GM12878 (cell line): Measurements from ENCODE around the gene ATF6. TPM values are rescaled to one million over a fixed set of nuclear protein-coding genes. Genes with fewer than 3 reads are reported as not detected.

Source experiments
- ATAC-seq: fragments of 200-7000 bp; cut with Tn5 transposase; 3 replicates; pipeline ENCODE4 v1.9.1; 2020; ENCODE audit warnings: mild to moderate bottlenecking, moderate library complexity
- BruUV-seq: library from RNA; stranded (reverse); fragments of 400-500 nt; replicated peaks from 2 replicates; lab custom pipeline; 2021; lab: Mats Ljungman, UMichigan
- CTCF ChIA-PET: fragments of 300-600 bp; sonication (Branson Sonifier 250); formaldehyde crosslinking; extraction: SDS; loops from one replicate; lab custom pipeline; 2021; ENCODE audit warnings: inconsistent platforms; lab: Yijun Ruan, JAX
- POLR2A ChIA-PET: fragments of 350-600 bp; formaldehyde crosslinking; extraction: SDS; loops from one replicate; lab custom pipeline; 2021; ENCODE audit warnings: inconsistent platforms; lab: Charles Lee
- RAD21 ChIA-PET: fragments of 300-600 bp; sonication (Branson Sonifier 250); formaldehyde crosslinking; loops from one replicate; lab custom pipeline; 2023; ENCODE audit warnings: antibody characterized with exemption; ENCODE audit not compliant: unreplicated experiment; lab: Charles Lee
- SMC1A ChIA-PET: fragments of 300-600 bp; sonication (Branson Sonifier 250); formaldehyde crosslinking; loops from one replicate; lab custom pipeline; 2023; ENCODE audit not compliant: unreplicated experiment, uncharacterized antibody; lab: Charles Lee
- DNase-seq: peaks from one replicate; pipeline ENCODE4 v3.0.0-alpha.2; 2011; ENCODE audit warnings: low read depth, low spot score
- FAIRE-seq: peaks from 3 replicates; lab custom pipeline; 2011; peaks lifted over from hg19 to GRCh38; lab: Jason Lieb, UNC
- H2AFZ ChIP-seq: 2 replicates; pipeline ENCODE4 v1.6.0; 2011; ENCODE audit warnings: low read depth, low read length, control low read depth; ENCODE audit not compliant: control insufficient read depth
- H3K27ac ChIP-seq: 2 replicates; pipeline ENCODE4 v1.5.1; 2011; ENCODE audit warnings: control low read depth; ENCODE audit not compliant: control insufficient read depth, insufficient read depth
- H3K27me3 ChIP-seq, 2 experiments: replicated peaks in 1 of 2; 2 replicates each; pipeline versions ENCODE4 v1.6.0 to v1.6.1; 2011; ENCODE audit warnings: low read length in 1 of 2; ENCODE audit not compliant: control insufficient read depth in 2 of 2, insufficient read depth in 2 of 2
- H3K36me3 ChIP-seq, 2 experiments: 2 replicates each; pipeline ENCODE4 v1.5.1; 2011; ENCODE audit warnings: low read length in 1 of 2; ENCODE audit not compliant: control insufficient read depth in 2 of 2, insufficient read depth in 2 of 2
- H3K4me1 ChIP-seq: 2 replicates; pipeline ENCODE4 v1.6.1; 2011; ENCODE audit warnings: mild to moderate bottlenecking, low read length, moderate library complexity, mixed read lengths; ENCODE audit not compliant: control insufficient read depth, insufficient read depth
- H3K4me2 ChIP-seq: 2 replicates; pipeline ENCODE4 v1.6.0; 2011; ENCODE audit warnings: control low read depth; ENCODE audit not compliant: control insufficient read depth, insufficient read depth
- H3K4me3 ChIP-seq: fragments of 200-600 bp; sonication (generic); 2 replicates; pipeline ENCODE4 v1.5.1; 2016
- H3K79me2 ChIP-seq: 2 replicates; pipeline ENCODE4 v1.6.0; 2011; ENCODE audit warnings: low read length; ENCODE audit not compliant: control insufficient read depth, insufficient read depth
- H3K9ac ChIP-seq: 2 replicates; pipeline ENCODE4 v1.8.0; 2011; ENCODE audit warnings: low read length, control low read depth, mixed read lengths; ENCODE audit not compliant: control insufficient read depth, insufficient read depth
- H3K9me3 ChIP-seq: replicated peaks from 3 replicates; pipeline ENCODE4 v1.5.1; 2011; ENCODE audit warnings: mild to moderate bottlenecking, low read length; ENCODE audit not compliant: control insufficient read depth, insufficient read depth
- H4K20me1 ChIP-seq: 2 replicates; pipeline ENCODE4 v1.6.0; 2011; ENCODE audit not compliant: control insufficient read depth, insufficient read depth
- CUX1 ChIP-seq: IDR thresholded peaks from 2 replicates; pipeline ENCODE4 v1.6.1; 2012; ENCODE audit warnings: improper control_type of control experiment, low read depth, low read length; ENCODE audit not compliant: insufficient replicate concordance
- ETV6 ChIP-seq, 2 experiments: fragments of 450-650 bp in 1 of 2; IDR thresholded peaks in 1 of 2; conservative IDR thresholded peaks in 1 of 2; 2 replicates each; pipeline ENCODE4 v1.6.1; 2014; ENCODE audit warnings: antibody characterized with exemption in 1 of 2, borderline replicate concordance in 1 of 2, low read depth in 1 of 2, mild to moderate bottlenecking in 1 of 2, moderate library complexity in 1 of 2
- IRF4 ChIP-seq: IDR thresholded peaks from 2 replicates; pipeline ENCODE4 v1.6.1; 2011; ENCODE audit warnings: low read depth, low read length
- NFIC ChIP-seq: IDR thresholded peaks from 2 replicates; pipeline ENCODE4 v1.6.1; 2012; ENCODE audit warnings: low read depth, mild to moderate bottlenecking, inconsistent platforms, low read length, moderate library complexity
- NFYA ChIP-seq: IDR thresholded peaks from 2 replicates; pipeline ENCODE4 v1.6.1; 2011; ENCODE audit warnings: low read depth, mild to moderate bottlenecking, low read length, improper control_type of control experiment, borderline replicate concordance
- NR2F1 ChIP-seq: fragments of 450-650 bp; conservative IDR thresholded peaks from 2 replicates; pipeline ENCODE4 v1.6.1; 2017; ENCODE audit warnings: mild to moderate bottlenecking
- PBX3 ChIP-seq: IDR thresholded peaks from 2 replicates; pipeline ENCODE4 v1.6.1; 2011; ENCODE audit warnings: mild to moderate bottlenecking, low read depth, low read length, moderate library complexity; ENCODE audit not compliant: insufficient replicate concordance
- POU2F2 ChIP-seq: IDR thresholded peaks from 3 replicates; pipeline ENCODE4 v1.6.1; 2011; ENCODE audit warnings: low read depth, mild to moderate bottlenecking, low read length, borderline replicate concordance
- RAD21 ChIP-seq: IDR thresholded peaks from 2 replicates; pipeline ENCODE4 v1.6.1; 2011; ENCODE audit warnings: mild to moderate bottlenecking, low read depth, low read length, moderate library complexity; ENCODE audit not compliant: insufficient read depth
- RUNX3 ChIP-seq: IDR thresholded peaks from 2 replicates; pipeline ENCODE4 v1.6.1; 2012; ENCODE audit warnings: low read length, inconsistent platforms
- SREBF2 ChIP-seq: IDR thresholded peaks from 2 replicates; pipeline ENCODE4 v1.6.1; 2012; ENCODE audit warnings: mild to moderate bottlenecking, low read length
- SUPT20H ChIP-seq: IDR thresholded peaks from 2 replicates; pipeline ENCODE4 v1.6.1; 2011; ENCODE audit warnings: low read depth, mild to moderate bottlenecking, low read length, moderate library complexity, borderline replicate concordance; ENCODE audit not compliant: control insufficient read depth
- WRNIP1 ChIP-seq: IDR thresholded peaks from 2 replicates; pipeline ENCODE4 v1.6.1; 2011; ENCODE audit warnings: low read depth, low read length, improper control_type of control experiment, borderline replicate concordance
- ZBTB4 ChIP-seq: fragments of 450-650 bp; formaldehyde crosslinking; IDR thresholded peaks from 2 replicates; pipeline ENCODE4 v1.4.0; 2022; ENCODE audit warnings: mild to moderate bottlenecking, moderate library complexity
- ZSCAN29 ChIP-seq: fragments of 450-650 bp; IDR thresholded peaks from 2 replicates; pipeline ENCODE4 v1.6.1; 2017; ENCODE audit warnings: mild to moderate bottlenecking, moderate library complexity
- in situ Hi-C: fragments of 300-500 bp; cut with MboI; formaldehyde crosslinking; loops from 9 replicates; pipeline ENCODE4 v1.14.3; 2018; ENCODE audit warnings: mixed read lengths
- intact Hi-C: fragments of 100-400 bp; cut with micrococcal nuclease; formaldehyde crosslinking; loops from one replicate; pipeline ENCODE4 v1.14.2; 2022; ENCODE audit not compliant: unreplicated experiment
- polyA plus RNA-seq, 11 experiments: library from polyadenylated mRNA; depleted of rRNA in 4 of 11; unstranded in 6 of 11; stranded (reverse) in 5 of 11; fragments of >200 nt; fragmentation: Nextera tagmentation in 4 of 11; fragmentation: Illumina TruSeq in 1 of 11; extraction: Ambion mirVana in 4 of 11; extraction: Trizol in 1 of 11; gene quantifications; 1 replicate in 1 of 11; 2 replicates in 10 of 11; pipeline versions ENCODE4 v1.2.1 to v1.2.3, GENCODE V29; 2011 to 2016; ENCODE audit warnings: inconsistent platforms in 2 of 11, missing spikeins in 2 of 11, low read depth in 1 of 11
- total RNA-seq, 4 experiments: library from RNA; depleted of rRNA in 3 of 4; stranded (reverse); fragments of >200 nt in 3 of 4; fragmentation: Illumina TruSeq in 1 of 4; extraction: Trizol in 1 of 4; gene quantifications; 2 replicates each; pipeline versions ENCODE4 v1.2.1 to v1.2.3, GENCODE V29; 2013 to 2021

Gene ATF6
- total and polyA plus RNA-seq, 10 of the 15 experiments (the other 5 are each of a cell fraction or from before 2014, with no cell fraction given) = 7.8 to 24.3 (median 14.7) TPM

GRCh38 chr1:161838885-161839284 is 72.8 kb downstream of the ATF6 start:
- Histone ChIP-seq H3K79me2 (no peaks in the 10 kb centered on the region), H2AFZ (no peak overlapping the region), H3K36me3 (peaks cover 0 to 15% of the 10 kb centered on the region in 2 experiments), H3K4me2 (no peak overlapping the region), H3K9ac (no peak overlapping the region), H3K27me3 (no peaks in the 10 kb centered on the region), H4K20me1 (no peaks in the 10 kb centered on the region), H3K9me3 (no peaks in the 10 kb centered on the region; the same call in 2 of the 3 replicates), H3K4me1 (no peaks in the 10 kb centered on the region), H3K4me3 (no peak overlapping the region), H3K27ac (no peak overlapping the region)
- ChIA-PET POLR2A (no interaction called here), CTCF (interaction anchor here (2.3 kb wide), 1 partner anchor 46 kb away, joined by 10 read pairs; no protein-coding TSS in a partner anchor), SMC1A (interaction anchor here (0.7 to 1.0 kb wide), 4 partner anchors 13 to 198 kb away, joined by 3 read pairs; no protein-coding TSS in a partner anchor), RAD21 (no interaction called here)
- intact Hi-C loops = no loop called here
- no peak for FAIRE-seq
- ATAC-seq = peak; percentile 23; the same call in 2 of the 3 replicates
- no TSS peak for BruUV-seq
- in situ Hi-C loops = no loop called here
- no peak for DNase-seq
- TF ChIP-seq ZBTB4 (no peak), PBX3 (no peak), WRNIP1 (no peak), CUX1 (no peak), SREBF2 (no peak), ETV6 (conservative IDR thresholded peaks at IDR 0.05 in 1 of 2, IDR thresholded peaks at IDR 0.05 in 1 of 2; ENCODE audit: borderline replicate concordance in 1 of 2, low read depth in 1 of 2) (no peak), RAD21 (no peak), RUNX3 (peak; percentile 11; the same call in 1 of the 2 replicates), IRF4 (no peak), NR2F1 (no peak), SUPT20H (no peak), NFYA (no peak), ZSCAN29 (no peak), POU2F2 (no peak), NFIC (0 out of 2 replicates have a peak, but pooled peaks have one; percentile 26)
